HG03045 (cell line): Measurements from ENCODE around the gene TMEM53.

Source experiments
- ATAC-seq: cut with Tn5 transposase; IDR thresholded peaks from one replicate; pipeline ENCODE4 v1.9.1; 2021; ENCODE audit warnings: mild to moderate bottlenecking, moderate library complexity; ENCODE audit not compliant: unreplicated experiment

Gene TMEM53

DNA sequence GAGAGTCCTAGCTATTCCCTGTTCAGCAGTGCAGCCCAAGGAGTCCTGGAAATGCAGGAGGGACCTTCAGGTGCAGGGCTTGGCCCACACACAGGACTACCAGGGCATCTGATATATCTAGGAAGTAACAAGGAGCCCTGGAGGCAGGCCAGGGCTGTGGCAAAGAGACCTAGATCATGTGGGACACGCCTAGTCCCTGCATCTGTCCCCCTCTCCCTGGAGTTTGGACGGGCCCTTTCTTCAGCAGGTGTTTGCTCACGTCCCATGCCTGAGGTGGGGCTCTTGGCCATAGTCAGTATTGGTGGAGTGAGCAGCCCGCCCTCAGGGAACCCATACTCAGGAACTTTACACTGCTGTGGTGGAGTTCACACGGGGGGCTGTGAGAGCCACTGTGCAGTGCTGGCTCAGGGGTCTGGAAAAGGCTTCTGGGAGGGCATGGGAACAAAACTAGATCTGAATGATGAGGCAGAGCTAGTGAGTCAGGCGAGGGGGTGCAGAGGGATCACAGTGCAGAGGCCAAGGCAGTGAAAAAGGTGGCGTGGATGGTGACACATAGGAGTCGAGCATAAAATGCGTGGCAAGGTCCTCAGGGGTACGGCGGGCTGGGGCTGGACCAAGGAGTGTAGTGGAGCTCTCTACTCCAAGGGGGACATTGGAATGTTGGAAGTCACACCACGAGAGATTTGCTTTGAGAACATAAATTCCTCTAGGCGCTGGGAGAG is 25.6 kb downstream of the TMEM53 start:
- ATAC-seq, result no peak

DNA sequence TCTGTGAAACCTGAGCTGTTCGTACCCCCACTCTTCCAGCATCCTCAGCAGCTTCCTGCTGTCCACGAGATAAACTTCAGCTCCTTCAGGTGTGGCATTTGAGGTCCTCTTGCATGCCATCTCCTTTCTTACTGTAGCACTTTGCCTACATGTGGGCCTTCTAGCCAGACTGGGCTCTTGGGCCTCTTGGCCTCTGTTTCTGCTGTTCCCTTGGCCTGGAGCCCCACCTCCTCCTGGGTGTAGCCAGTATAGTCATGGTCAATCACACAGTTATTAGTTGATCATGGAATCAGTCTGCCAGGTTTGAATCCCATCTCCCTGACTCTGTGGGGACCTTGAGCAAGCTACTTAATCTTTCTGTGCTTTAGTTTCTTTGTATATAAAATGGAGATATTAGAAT is 26.4 kb downstream of the TMEM53 start:
- no peak for ATAC-seq

DNA sequence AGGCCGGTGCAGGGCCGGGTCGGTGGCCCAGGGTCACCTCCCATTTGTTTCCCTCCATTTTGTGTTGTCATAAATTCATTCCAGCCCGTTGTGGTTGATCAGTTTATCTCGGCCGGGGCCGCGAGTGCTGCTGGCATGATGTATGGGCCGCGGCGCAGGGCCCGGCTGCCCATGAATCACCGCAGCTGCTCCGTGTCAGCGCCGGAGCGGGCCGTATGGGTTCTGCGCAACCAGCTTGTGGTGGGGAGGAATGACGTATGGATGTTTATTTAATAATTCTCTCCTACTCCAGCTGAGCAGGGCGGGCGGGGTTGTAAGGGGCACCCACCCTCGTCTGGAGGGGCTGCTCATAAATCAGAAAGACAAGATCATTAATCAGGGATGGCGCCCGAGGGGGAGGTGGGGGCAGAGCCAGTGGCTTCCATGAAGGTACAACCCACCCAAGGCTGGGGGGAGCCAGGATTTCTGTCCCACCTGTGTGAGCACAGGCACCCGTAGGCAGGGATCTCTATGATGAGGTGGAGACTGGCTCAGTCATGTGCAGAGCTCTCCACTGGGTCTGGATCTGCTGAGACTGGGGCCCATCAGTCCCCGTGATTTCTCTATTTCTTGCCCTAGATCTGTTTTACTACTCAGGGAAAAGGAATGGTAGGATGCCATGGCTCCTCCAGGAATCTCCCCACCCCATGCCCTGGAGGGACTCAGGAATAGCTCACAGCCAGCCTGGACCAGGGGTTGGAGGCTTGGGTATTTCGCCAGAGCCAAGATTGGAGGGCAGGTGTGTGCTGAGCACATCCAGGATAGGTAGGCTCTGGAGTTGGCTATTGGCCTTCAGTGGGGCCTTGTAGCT is 27.8 kb downstream of the TMEM53 start:
- no peak for ATAC-seq

DNA sequence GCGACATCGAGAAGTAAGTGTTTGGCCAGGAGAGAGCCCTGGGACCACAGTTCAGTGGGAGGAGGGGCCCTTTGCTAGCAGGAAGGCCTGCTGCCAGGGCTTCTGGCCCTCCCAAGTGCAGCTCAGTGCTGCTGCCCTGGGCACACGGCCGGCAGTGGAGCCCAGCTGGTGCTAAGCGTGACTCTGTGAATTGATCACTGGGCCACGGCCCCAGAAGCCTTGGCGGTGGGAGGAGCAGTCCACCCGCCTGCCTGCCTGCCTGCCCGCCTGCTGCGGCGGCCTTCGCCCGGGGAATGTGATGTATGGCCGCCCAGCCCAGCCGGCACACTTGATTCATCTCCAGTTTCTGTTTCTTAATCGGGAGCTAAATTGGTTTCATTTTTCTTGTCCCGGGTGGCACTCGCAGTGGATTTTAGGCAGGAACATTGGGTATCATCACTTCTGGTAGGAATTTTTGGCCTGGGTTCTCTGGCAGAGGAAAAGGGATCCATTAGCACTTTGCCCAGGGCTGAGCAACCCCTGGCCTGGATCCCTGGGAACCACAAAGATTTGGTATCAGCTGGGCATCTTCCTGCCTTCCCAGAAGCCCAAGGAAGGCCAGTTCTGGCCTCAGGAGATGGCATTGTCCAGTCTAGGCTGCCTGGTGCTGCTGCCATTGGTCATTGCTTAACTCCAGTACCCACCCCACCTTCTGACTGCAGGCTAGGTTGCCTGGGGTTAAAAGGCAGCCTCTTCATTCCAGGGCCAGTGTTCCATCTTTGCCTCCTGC is 28.6 kb downstream of the TMEM53 start:
- no peak for ATAC-seq

DNA sequence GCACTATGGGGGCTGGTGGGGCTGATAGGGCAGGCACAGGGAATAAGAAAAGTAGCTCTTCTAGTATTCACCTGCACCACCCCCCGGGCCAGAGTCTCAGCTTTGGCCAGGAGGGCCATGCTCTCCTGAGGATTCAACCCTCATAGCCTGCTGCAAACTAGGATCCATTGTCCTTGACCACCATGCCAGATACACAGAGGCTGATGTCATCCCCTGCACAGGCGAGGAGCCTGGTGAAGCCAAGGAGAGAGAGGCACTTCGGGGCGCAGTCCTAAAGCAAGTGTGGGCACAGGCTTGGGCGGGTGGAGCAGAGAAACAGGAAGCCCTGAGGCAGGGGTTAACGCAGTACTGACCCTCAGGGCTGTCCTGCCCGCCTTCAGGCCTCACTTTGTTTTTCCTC is 29.5 kb downstream of the TMEM53 start:
- ATAC-seq, result no peak

DNA sequence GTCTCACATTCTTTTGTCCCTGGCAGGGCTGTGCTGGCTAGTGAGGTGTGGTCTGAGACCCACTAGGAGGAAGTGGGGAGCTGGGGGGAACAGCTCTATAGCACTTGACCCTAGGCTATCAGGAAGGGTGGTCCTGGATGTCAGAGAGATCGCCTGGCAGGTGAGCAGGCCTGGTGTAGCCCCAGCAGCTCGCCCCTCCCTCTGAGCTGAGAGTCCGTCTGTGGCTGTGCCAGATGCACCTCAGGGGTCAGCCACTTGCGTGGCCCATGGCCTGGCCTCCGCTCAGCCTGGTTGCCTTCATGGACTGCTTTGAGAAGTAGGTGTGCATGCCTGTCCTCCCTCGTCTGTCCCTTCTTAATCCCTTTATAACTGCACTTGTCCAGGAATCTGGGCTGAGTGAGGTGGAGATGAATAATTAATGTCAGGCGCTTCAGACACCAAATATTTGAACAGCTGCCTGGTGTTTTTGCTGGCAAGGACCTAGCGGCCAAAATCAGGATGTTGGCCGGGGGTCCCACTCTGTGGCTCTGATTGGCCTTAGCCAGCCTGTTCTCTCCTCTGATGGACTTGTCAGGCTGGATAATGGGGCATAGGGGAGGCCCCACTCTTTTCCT is 30.5 kb downstream of the TMEM53 start:
- ATAC-seq, result no peak

DNA sequence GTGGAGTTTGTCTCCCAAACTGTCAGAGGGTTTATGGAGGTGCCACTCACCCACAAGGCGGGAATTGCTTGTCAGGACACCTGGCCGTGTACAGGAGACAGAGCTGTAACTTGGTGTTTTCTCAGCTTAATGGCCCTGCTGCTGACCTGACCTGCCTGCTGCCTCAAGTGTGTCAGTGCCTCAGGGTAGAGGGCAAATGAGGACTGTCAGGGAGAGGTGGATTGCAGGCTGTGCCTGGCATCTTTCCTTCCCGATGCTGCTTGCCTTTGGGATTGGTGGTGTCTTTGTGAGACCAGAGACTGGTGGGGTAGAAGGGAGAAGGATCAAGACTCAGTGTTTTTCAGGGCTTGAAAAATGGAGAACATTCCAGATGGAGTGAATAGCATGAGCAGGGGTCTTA is 31.4 kb downstream of the TMEM53 start:
- ATAC-seq, result no peak

DNA sequence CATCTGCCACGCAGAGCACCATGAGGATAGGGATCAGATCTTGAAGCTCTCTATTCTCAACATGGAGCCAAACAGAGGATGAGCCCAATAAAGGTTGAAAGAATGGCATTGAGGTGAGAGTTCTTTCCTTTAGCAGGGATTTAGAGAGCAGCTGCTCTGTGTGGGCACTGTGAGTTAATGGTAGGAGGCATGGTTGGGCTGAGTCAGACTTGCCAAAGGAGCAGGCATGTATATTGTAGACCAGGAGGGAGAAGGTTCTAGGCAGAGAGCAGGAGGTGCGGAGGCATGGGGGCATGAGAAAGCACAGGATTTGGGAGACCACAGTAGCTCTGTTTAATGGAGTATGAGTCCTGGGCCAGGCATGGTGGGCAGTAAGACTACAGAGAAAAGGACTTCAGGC is 32.0 kb downstream of the TMEM53 start:
- no peak for ATAC-seq

DNA sequence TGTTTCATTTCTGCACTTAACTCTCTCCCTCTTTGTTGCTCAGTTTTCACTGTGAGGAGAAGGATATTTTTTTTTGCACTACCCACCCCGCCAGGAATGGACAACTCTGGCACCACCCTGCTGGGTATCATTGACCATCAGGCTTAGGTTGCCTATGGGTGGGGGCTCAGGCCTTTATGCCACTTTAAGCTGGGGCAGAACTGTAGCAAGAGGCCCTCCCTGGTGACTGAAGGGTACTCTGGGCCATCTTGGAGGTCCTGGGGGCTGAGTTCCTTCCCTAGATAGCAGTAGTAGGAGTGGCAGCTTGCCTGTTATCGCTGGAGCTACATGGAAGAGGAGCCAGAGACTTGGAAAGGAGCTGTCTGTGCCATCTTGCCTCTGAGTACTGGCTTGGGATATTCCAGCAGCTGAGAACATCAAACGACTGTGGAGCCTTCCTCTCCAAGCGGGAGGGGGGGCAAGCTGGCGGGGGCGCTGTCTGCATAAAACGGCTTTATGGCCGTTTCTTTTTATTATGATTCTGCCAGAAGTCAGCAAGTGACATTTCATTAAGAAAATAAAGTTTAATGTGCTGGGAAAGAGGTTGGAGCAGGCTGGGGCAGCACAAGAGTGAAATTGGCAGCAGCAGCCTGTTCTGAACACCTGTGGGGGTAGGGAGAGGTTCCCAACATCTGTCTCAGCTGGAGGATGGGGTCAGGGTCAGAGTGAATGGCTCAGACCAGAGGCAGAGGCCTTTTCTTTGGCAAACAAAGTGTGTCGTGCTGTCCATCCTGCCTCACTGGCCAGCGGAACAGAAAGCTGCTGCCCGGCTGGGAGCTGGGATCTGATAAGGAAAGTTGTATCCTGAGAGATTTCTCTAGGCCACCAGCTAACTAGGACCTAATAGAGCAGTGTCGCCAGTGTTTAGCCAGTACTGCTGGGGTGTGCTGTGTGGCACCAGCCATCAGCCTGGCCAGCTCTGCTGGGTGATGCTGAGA is 32.9 kb downstream of the TMEM53 start:
- no peak for ATAC-seq

DNA sequence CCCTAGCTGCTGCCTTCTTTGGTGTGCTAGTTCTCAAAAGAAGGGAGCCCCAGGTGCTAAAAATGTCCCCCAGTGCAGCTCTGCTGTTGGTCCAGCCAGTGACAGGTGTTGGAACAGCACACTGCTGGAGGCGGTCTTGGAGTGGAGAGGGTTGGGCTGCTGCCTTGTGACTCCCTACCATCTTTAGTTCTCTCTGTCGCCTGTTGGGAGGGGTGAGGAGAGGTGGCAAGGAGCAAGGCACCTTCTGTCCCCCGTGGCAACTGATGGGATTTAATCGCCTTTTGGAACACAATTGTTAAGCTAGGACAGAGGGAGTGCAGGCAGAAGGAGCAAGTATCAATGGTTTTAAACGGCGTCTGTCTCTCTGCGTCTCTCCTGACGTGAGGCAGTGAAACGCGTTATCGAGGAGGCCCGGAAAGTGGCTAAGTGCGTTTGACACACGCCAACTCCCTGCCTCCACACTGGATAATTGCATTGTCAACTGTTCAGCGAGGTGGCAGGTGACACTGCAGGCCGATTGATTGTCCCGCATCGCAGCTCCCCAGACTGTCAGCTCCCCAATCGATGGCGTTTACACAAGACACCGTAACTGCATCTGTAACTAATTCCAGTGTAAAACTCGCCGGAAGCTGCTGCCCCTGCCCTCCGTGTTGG is 34.0 kb downstream of the TMEM53 start:
- no peak for ATAC-seq

DNA sequence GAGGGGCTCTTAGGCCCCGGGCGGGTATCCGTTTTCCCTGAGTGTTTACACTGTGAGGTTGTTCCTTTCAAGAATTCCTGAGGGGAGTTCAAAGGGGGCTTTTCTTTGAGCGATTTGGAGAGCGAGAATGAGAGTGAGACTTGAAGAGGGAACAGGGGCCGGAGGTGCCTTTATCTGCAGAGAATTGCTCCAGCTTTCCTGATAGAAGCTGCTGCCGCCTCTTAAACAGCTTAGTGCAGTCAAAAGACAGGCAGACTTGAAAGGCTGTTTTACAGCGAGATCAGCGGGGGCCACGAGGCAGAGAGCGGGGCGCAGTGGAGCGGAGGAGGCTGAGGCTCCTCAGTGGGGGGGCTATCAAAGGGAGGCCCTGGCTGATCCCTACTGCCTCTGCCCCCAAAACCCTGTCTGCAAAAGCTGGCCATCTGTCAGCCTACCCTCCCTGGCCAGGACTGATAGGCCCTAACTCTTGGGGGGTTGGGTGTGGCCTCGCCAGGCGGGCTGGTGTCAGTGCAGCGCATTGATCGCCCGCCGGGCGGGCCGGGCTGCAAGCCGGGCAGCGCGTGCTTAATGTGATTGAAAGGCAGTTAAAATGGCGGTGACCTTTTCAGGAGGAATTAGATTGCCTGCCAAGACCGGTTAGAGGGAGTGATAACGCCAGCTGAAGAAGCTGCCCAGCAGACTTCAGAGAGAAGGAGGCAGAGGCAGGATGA is 36.4 kb downstream of the TMEM53 start:
- ATAC-seq, result no peak

DNA sequence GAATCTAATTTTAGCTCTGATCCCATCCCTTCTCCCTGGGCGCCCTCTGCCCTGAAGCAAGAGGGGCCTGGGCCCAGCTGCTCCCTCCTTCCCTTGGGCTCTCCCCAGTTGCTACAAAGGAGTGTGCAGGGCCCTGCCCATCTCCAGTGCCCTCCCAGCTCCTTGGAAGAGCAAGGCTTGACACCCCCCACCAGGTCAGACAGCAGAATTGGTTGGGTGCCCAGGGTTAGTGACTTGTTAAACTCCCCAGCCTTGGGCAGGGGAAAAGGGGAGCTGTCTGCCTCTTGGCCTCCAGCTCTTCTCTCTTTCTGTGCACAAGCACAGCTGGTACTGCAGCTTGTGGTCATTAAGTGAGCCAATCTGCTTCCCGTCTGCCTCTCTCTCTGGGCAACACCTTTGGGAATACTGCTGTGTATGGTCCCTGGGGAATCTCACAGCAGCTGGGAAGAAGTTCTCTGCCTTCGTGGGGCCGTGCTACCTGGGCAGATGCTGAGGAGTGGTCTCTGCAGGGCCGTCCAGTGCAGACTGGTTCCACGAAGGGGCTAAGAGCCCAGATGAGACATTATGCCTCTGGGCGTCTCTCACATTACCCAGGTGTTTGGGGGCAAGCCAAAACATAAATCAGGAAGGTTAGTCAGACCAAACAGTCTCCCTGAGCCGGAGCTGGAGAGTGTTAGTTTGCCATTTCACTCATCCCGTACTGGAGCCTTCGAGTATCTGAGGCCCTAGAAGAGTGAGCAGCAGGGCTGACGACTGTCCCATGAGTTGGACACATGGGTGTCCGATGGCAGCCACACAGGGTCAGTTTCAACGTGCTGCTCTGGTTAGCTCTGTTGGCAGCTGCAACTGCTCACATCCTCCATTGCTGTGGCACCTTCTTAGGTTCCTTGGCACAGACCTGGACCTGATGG is 37.3 kb downstream of the TMEM53 start:
- ATAC-seq, result no peak

DNA sequence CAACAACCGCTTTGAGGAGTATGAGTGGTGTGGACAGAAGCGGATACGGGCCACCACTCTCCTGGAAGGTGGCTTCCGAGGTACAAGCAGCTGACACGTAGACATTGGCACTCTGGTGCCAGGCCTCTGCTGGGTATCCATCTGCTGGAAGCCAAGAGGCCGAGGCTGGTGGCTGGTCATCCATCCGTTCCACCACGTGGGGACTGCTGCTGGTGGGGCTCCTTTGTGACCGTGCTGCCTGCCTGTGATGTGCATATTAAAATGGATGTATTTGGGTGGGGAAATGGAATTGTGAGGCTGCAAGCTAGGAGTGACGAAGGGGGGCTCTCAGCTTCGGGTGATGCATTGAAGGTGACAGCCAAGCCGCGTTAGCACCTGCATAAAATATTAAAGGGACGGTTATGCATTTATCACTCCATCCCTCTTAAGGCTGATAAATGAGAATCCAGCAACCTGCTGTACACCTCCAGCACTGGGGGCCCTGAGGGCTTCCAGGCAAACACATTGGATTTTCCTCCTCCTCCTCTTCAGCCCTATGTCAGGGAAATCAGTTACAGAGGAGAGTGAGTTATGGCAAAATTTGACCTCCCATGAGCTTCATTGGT is 38.1 kb downstream of the TMEM53 start:
- no peak for ATAC-seq

DNA sequence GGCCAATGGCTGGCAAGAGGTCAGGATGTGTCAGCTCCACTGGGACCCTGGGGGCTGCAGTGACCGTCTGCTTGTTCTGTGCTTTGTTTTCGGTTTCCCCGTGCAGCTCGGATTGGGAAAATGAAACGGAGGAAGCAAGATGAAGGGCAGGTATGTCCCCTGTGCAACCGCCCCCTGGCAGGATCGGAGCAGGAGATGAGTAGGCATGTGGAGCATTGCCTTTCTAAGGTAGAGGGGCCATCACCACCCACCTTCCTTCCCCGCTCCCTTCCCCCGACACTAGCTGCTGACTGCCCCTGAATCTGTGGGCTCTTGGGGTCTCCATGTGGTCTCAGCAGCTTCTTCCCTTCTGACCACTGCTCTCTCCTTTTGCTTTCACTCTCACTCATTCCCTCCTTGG is 38.8 kb downstream of the TMEM53 start:
- no peak for ATAC-seq

DNA sequence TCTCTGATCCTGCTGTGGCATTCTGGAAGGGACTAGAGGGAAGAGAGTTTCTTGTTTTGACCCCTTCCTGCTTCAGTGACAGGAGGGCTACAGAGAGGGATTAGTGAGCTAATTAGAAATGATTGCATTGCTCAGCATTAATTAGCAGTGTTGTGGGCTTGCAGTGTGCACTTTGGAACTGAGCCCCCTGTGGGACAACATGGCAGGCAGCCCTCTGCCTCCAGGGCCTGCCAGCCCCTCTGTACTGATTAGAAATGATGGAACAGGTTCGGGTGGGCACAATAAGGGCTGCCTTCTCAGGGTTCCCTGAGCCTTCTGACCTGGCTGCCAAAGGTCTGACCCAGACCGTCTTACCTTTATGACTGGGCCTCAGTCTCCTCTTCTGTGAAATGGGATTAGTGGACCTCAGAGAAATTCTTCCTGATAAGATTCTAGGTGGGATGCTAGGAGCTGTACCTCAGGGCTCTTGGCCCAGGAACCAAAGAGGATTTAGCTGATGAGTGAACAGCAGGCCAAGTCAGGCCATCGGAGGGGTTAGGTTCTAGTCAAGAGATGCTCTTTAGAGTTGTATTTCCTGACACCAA is 39.6 kb downstream of the TMEM53 start:
- ATAC-seq, result no peak

DNA sequence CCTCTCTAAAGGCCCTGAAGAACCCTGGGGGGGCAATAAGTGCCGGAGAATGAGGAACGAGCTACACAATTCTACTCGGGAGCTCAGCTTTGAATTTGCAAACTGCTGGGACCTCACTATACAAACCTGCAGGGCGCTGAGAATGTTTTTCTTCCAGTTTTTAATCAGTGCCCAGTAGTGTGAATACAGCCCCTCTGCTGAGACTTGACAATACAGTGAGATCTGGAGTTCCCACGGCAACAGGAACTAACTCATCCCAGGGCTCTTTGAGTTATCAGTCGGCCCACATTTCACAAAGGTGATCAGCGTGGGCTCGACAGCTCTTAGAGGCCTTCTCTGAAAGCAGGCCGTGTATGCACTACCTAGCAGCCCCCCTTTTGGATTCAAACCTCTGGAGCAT is 41.7 kb downstream of the TMEM53 start:
- no peak for ATAC-seq
